H1 (cell line): ENCODE measurements around the gene LYSET. TPM values are rescaled to one million over a fixed set of nuclear protein-coding genes. Genes with fewer than 3 reads are reported as not detected.

Source experiments
- CTCF ChIA-PET: fragments of 300-600 bp; sonication (Branson Sonifier 250); formaldehyde crosslinking; loops from one replicate; lab custom pipeline; 2021; ENCODE audit not compliant: partially characterized antibody; lab: Charles Lee
- POLR2A ChIA-PET: fragments of 300-600 bp; sonication (Branson Sonifier 250); formaldehyde crosslinking; loops from one replicate; lab custom pipeline; 2021; ENCODE audit warnings: inconsistent platforms; ENCODE audit not compliant: partially characterized antibody; lab: Charles Lee
- DNase-seq, 2 experiments: peaks; one replicate each; pipeline versions ENCODE4 v3.0.0 to v3.0.0-alpha.2; 2010 to 2022; ENCODE audit warnings: low spot score in 2 of 2, low read depth in 1 of 2, mixed read lengths in 1 of 2
- FAIRE-seq: peaks from 2 replicates; lab custom pipeline; 2011; peaks lifted over from hg19 to GRCh38; lab: Jason Lieb, UNC
- H2AFZ ChIP-seq: 2 replicates; pipeline ENCODE4 v1.8.1; 2012; ENCODE audit warnings: low read length, inconsistent platforms
- H2AK5ac ChIP-seq: 2 replicates; pipeline ENCODE4 v1.6.1; 2013; ENCODE audit warnings: low read depth, low read length
- H2BK120ac ChIP-seq: replicated peaks from 2 replicates; pipeline ENCODE3; 2013; ENCODE audit warnings: low read depth, low read length, inconsistent platforms
- H2BK12ac ChIP-seq: 2 replicates; pipeline ENCODE4 v1.6.1; 2013; ENCODE audit warnings: low read depth, low read length
- H2BK15ac ChIP-seq: 2 replicates; pipeline ENCODE4 v1.6.1; 2013; ENCODE audit warnings: low read length
- H2BK20ac ChIP-seq: 2 replicates; pipeline ENCODE4 v1.6.1; 2013; ENCODE audit warnings: low read length
- H2BK5ac ChIP-seq: 2 replicates; pipeline ENCODE4 v1.6.1; 2013; ENCODE audit warnings: low read depth, low read length
- H3K14ac ChIP-seq: 2 replicates; pipeline ENCODE4 v1.6.1; 2013; ENCODE audit warnings: inconsistent platforms; ENCODE audit not compliant: insufficient read length
- H3K18ac ChIP-seq: 2 replicates; pipeline ENCODE4 v1.6.1; 2013; ENCODE audit warnings: low read length; ENCODE audit errors: extremely low read depth
- H3K23ac ChIP-seq: 2 replicates; pipeline ENCODE4 v1.6.1; 2013; ENCODE audit warnings: inconsistent platforms; ENCODE audit not compliant: insufficient read length
- H3K23me2 ChIP-seq: 2 replicates; pipeline ENCODE4 v1.6.1; 2013; ENCODE audit warnings: low read depth, low read length
- H3K27ac ChIP-seq: 2 replicates; pipeline ENCODE4 v1.6.1; 2011; ENCODE audit warnings: low read depth, low read length, inconsistent platforms
- H3K27me3 ChIP-seq, 4 experiments: replicated peaks in 1 of 4; 1 replicate in 1 of 4; 2 replicates in 3 of 4; pipeline versions ENCODE4 v1.6.1 to v1.8.1; 2011 to 2013; ENCODE audit warnings: low read length in 3 of 4, mild to moderate bottlenecking in 3 of 4, inconsistent platforms in 2 of 4, mixed read lengths in 2 of 4, moderate library complexity in 1 of 4; ENCODE audit not compliant: control insufficient read depth in 3 of 4, insufficient read depth in 3 of 4; ENCODE audit errors: extremely low read depth in 1 of 4
- H3K36me3 ChIP-seq, 4 experiments: 2 replicates each; pipeline versions ENCODE4 v1.6.1 to v1.8.1; 2011 to 2013; ENCODE audit warnings: mild to moderate bottlenecking in 4 of 4, low read length in 3 of 4, moderate library complexity in 2 of 4, control low read depth in 1 of 4, inconsistent platforms in 1 of 4; ENCODE audit not compliant: insufficient read depth in 4 of 4, control insufficient read depth in 2 of 4
- H3K4ac ChIP-seq: replicated peaks from 2 replicates; pipeline ENCODE3; 2013; ENCODE audit warnings: low read length, low read depth, mixed read lengths, inconsistent platforms; ENCODE audit not compliant: insufficient read length
- H3K4me1 ChIP-seq, 4 experiments: replicated peaks in 1 of 4; 1 replicate in 1 of 4; 2 replicates in 3 of 4; pipeline versions ENCODE4 v1.6.1 to v1.8.1; 2011 to 2013; ENCODE audit warnings: low read length in 3 of 4, inconsistent platforms in 2 of 4, mixed read lengths in 1 of 4; ENCODE audit not compliant: insufficient read depth in 4 of 4, control insufficient read depth in 3 of 4
- H3K4me2 ChIP-seq, 2 experiments: 2 replicates each; pipeline versions ENCODE4 v1.6.1 to v1.8.1; 2011 to 2013; ENCODE audit warnings: low read depth in 2 of 2, low read length in 2 of 2, control low read depth in 1 of 2, inconsistent platforms in 1 of 2, mild to moderate bottlenecking in 1 of 2; ENCODE audit not compliant: insufficient read depth in 1 of 2
- H3K4me3 ChIP-seq, 4 experiments: fragments of 200-600, 300-600 bp in 1 of 4; sonication (generic), shearing (Covaris generic), sonication (Bioruptor Twin) in 1 of 4; 2 replicates each; pipeline versions ENCODE4 v1.5.1 to v1.8.1; 2011 to 2016; ENCODE audit warnings: low read length in 4 of 4, low read depth in 3 of 4, control low read depth in 2 of 4, inconsistent platforms in 2 of 4, mild to moderate bottlenecking in 2 of 4, mixed read lengths in 1 of 4, moderate library complexity in 1 of 4; ENCODE audit not compliant: insufficient read depth in 2 of 4; ENCODE audit errors: extremely low read depth in 1 of 4
- H3K56ac ChIP-seq: replicated peaks from 2 replicates; pipeline ENCODE3; 2013; ENCODE audit warnings: low read depth, mild to moderate bottlenecking, mixed read lengths, low read length, inconsistent platforms; ENCODE audit not compliant: insufficient read length
- H3K79me1 ChIP-seq: 2 replicates; pipeline ENCODE4 v1.6.1; 2013; ENCODE audit warnings: low read depth, low read length, control low read depth
- H3K79me2 ChIP-seq, 2 experiments: 2 replicates each; pipeline versions ENCODE4 v1.6.1 to v1.8.1; 2012 to 2013; ENCODE audit warnings: low read length in 2 of 2, mild to moderate bottlenecking in 2 of 2, inconsistent platforms in 1 of 2; ENCODE audit not compliant: insufficient read depth in 2 of 2, control insufficient read depth in 1 of 2
- H3K9ac ChIP-seq, 4 experiments: replicated peaks in 1 of 4; 1 replicate in 1 of 4; 2 replicates in 3 of 4; pipeline versions ENCODE4 v1.6.1 to v1.8.1; 2011 to 2013; ENCODE audit warnings: low read depth in 3 of 4, low read length in 3 of 4, control low read depth in 2 of 4, mild to moderate bottlenecking in 2 of 4, moderate library complexity in 2 of 4, inconsistent platforms in 1 of 4; ENCODE audit errors: extremely low read depth in 1 of 4
- H3K9me3 ChIP-seq, 2 experiments: 2 replicates each; pipeline versions ENCODE4 v1.6.1 to v1.8.1; 2012 to 2013; ENCODE audit warnings: mild to moderate bottlenecking in 2 of 2, moderate library complexity in 2 of 2, control low read depth in 1 of 2, inconsistent platforms in 1 of 2, low read depth in 1 of 2, low read length in 1 of 2, mixed read lengths in 1 of 2; ENCODE audit not compliant: insufficient read depth in 2 of 2
- H4K20me1 ChIP-seq, 2 experiments: replicated peaks in 1 of 2; 2 replicates each; pipeline versions ENCODE3 to v1.8.1; 2011 to 2013; ENCODE audit warnings: inconsistent platforms in 2 of 2, low read length in 2 of 2, mild to moderate bottlenecking in 1 of 2; ENCODE audit not compliant: insufficient read depth in 2 of 2, control insufficient read depth in 1 of 2
- H4K5ac ChIP-seq: 2 replicates; pipeline ENCODE4 v1.6.1; 2013; ENCODE audit warnings: low read length, low read depth, mixed read lengths, inconsistent platforms; ENCODE audit not compliant: insufficient read length
- H4K8ac ChIP-seq: 2 replicates; pipeline ENCODE4 v1.8.0; 2013; ENCODE audit warnings: mild to moderate bottlenecking, moderate library complexity, low read length, inconsistent platforms; ENCODE audit not compliant: insufficient read depth; ENCODE audit errors: extremely low read depth
- H4K91ac ChIP-seq: replicated peaks from 2 replicates; pipeline ENCODE3; 2013; ENCODE audit warnings: low read length, mixed read lengths, inconsistent platforms; ENCODE audit not compliant: insufficient read length
- BCL11A ChIP-seq, 2 experiments: IDR thresholded peaks; one replicate each; pipeline ENCODE4 v1.6.1; 2011; ENCODE audit warnings: low read depth in 2 of 2, low read length in 2 of 2, mild to moderate bottlenecking in 2 of 2
- CEBPB ChIP-seq: IDR thresholded peaks from 2 replicates; pipeline ENCODE4 v1.6.1; 2012; ENCODE audit warnings: low read depth, low read length
- CHD1 ChIP-seq: IDR thresholded peaks from 2 replicates; pipeline ENCODE4 v1.6.1; 2012; ENCODE audit warnings: low read depth, low read length, improper control_type of control experiment
- CTBP2 ChIP-seq: IDR thresholded peaks from 2 replicates; pipeline ENCODE4 v1.7.0; 2011; ENCODE audit warnings: borderline replicate concordance, mild to moderate bottlenecking, moderate library complexity, mixed read lengths, low read length; ENCODE audit not compliant: insufficient read depth, insufficient read length
- GTF2F1 ChIP-seq: IDR thresholded peaks from 2 replicates; pipeline ENCODE4 v1.6.1; 2012; ENCODE audit warnings: low read depth, low read length, improper control_type of control experiment, borderline replicate concordance
- HDAC2 ChIP-seq, 2 experiments: fragments of 300-600 bp in 1 of 2; sonication (generic) in 1 of 2; IDR thresholded peaks; 2 replicates each; pipeline ENCODE4 v1.6.1; 2011 to 2012; ENCODE audit warnings: low read depth in 2 of 2, low read length in 2 of 2, mild to moderate bottlenecking in 2 of 2, moderate library complexity in 2 of 2, borderline replicate concordance in 1 of 2, inconsistent platforms in 1 of 2
- JUND ChIP-seq: IDR thresholded peaks from 2 replicates; pipeline ENCODE4 v1.6.1; 2011; ENCODE audit warnings: mild to moderate bottlenecking, improper control_type of control experiment, low read length
- KDM5A ChIP-seq: fragments of 200-600 bp; IDR thresholded peaks from 2 replicates; pipeline ENCODE4 v1.7.1; 2012; ENCODE audit warnings: mild to moderate bottlenecking, low read length, inconsistent platforms, mixed read lengths
- RBBP5 ChIP-seq: IDR thresholded peaks from 2 replicates; pipeline ENCODE4 v1.7.1; 2012; ENCODE audit warnings: low read depth, mild to moderate bottlenecking, inconsistent platforms, low read length, moderate library complexity, borderline replicate concordance
- RXRA ChIP-seq: IDR thresholded peaks from 2 replicates; pipeline ENCODE4 v1.6.1; 2011; ENCODE audit warnings: low read depth, mild to moderate bottlenecking, low read length, moderate library complexity; ENCODE audit not compliant: insufficient read depth
- TEAD4 ChIP-seq: IDR thresholded peaks from 2 replicates; pipeline ENCODE4 v1.6.1; 2012; ENCODE audit warnings: low read depth, low read length, inconsistent platforms, mixed read lengths
- WGBS, 2 experiments: shearing (Covaris generic) in 1 of 2; methylation state at CpG; one replicate each; pipeline versions ENCODE4 v1.1.6 to v1.1.7; 2013 to 2015; ENCODE audit warnings: low lambda C conversion rate in 2 of 2, mixed read lengths in 2 of 2, inconsistent platforms in 1 of 2, low coverage in 1 of 2, missing lambda C conversion rate in 1 of 2; ENCODE audit not compliant: insufficient replicate concordance in 2 of 2, insufficient coverage in 1 of 2, insufficient read length in 1 of 2; ENCODE audit errors: extremely low coverage in 1 of 2, missing lambda C conversion rate in 1 of 2; 5-methylcytosine and 5-hydroxymethylcytosine counted together
- polyA plus RNA-seq, 7 experiments: library from polyadenylated mRNA; depleted of rRNA in 3 of 7; stranded (reverse) in 5 of 7; unstranded in 2 of 7; fragments of >200 nt in 5 of 7; fragments of 200-250 nt in 2 of 7; gene quantifications; 1 replicate in 5 of 7; 2 replicates in 1 of 7; 4 replicates in 1 of 7; pipeline versions ENCODE4 v1.2.1 to v1.2.3, GENCODE V29; 2011 to 2013; ENCODE audit warnings: missing spikeins in 2 of 7, mixed read lengths in 2 of 7
- total RNA-seq: library from RNA; stranded (reverse); fragmentation: NEBNext Ultra II Directional; extraction: Animal tissue kit (Norgen Biotek cat#: 25700); gene quantifications from 2 replicates; pipeline ENCODE4 v1.2.1, GENCODE V29; 2021

LYSET gene
- total and polyA plus RNA-seq, 2 of the 8 experiments (the other 6 are each of a cell fraction or from before 2014, with no cell fraction given), result 26.2 to 26.9 TPM

- WGBS, 2 experiments, result 2% methylated on average over 39 of the region's 65 CpGs; no CpG with 5 or more reads in 1 of the 2 experiments
- Histone ChIP-seq H3K9ac (peak within 1 kb of the TSS; percentile 70 to 85 (median 76)), H3K23ac (no peak within 1 kb of the TSS), H3K4me3 (peak within 1 kb of the TSS; percentile 77 to 99 (median 93)), H2BK12ac (no peak within 1 kb of the TSS), H4K8ac (peak within 1 kb of the TSS; percentile 59), H4K20me1 (no peaks in the 10 kb centered on the region), H3K56ac (peak within 1 kb of the TSS; percentile 78), H2BK5ac (peak within 1 kb of the TSS; percentile 71; the same call in 1 of the 2 replicates), H3K79me2 (peaks cover 0 to 16% of the 10 kb centered on the region in 2 experiments; a peak in 3 of 4 replicates), H3K27ac (peak within 1 kb of the TSS; percentile 65), H2BK15ac (no peak within 1 kb of the TSS; the same call in 1 of the 2 replicates), H3K9me3 (no peaks in the 10 kb centered on the region), H2BK120ac (no peak within 1 kb of the TSS), H2BK20ac (no peak within 1 kb of the TSS), H3K27me3 (no peaks in the 10 kb centered on the region), H3K18ac (peak within 1 kb of the TSS; percentile 88; the same call in 1 of the 2 replicates), H3K36me3 (peaks cover 0 to 9% (median 0%) of the 10 kb centered on the region in 4 experiments; a peak in 3 of 8 replicates), H3K4ac (no peak within 1 kb of the TSS), H4K5ac (peak within 1 kb of the TSS; percentile 59), H2AFZ (peak within 1 kb of the TSS; percentile 86; the same call in 1 of the 2 replicates), H2AK5ac (no peak within 1 kb of the TSS), H3K79me1 (no peaks in the 10 kb centered on the region; the same call in 1 of the 2 replicates), H3K23me2 (peaks cover 7% of the 10 kb centered on the region), H3K4me1 (peaks cover 0 to 6% (median 4%) of the 10 kb centered on the region in 4 experiments; a peak in 3 of 7 replicates), H3K14ac (no peak within 1 kb of the TSS), H3K4me2 (peak within 1 kb of the TSS; percentile 88 to 98), H4K91ac (peak within 1 kb of the TSS; percentile 19)
- ChIA-PET POLR2A (interaction anchor here (1.4 to 3.5 kb wide), 2 partner anchors 9 to 23 kb away, joined by 3 to 25 read pairs; partner anchors contain the start of genes LYSET and MOAP1), CTCF (interaction anchor here (0.6 to 3.0 kb wide), 29 partner anchors 11 to 509 kb away, joined by 3 to 27 read pairs (median 4); partner anchors contain the start of genes LYSET and MOAP1)
- peak; percentile 91 to 95 for DNase-seq
- FAIRE-seq, result no peak
- TF ChIP-seq CTBP2, result no peak
- peak in 1 of 2 experiments; percentile 31; a peak in 1 of 4 replicates for TF ChIP-seq HDAC2 (IDR thresholded peaks at IDR 0.05; ENCODE audit: borderline replicate concordance in 1 of 2, low read depth in 2 of 2, low read length in 2 of 2)
- TF ChIP-seq TEAD4, result no peak
- TF ChIP-seq GTF2F1, result no peak
- no peak for TF ChIP-seq CEBPB
- TF ChIP-seq CHD1, result no peak
- no peak for TF ChIP-seq JUND
- TF ChIP-seq KDM5A, result no peak
- peak; percentile 62 for TF ChIP-seq RBBP5
- no peak for TF ChIP-seq RXRA
- TF ChIP-seq BCL11A (IDR thresholded peaks at IDR 0.05; ENCODE audit: low read depth in 2 of 2, low read length in 2 of 2), result no peak
Observed at GRCh38 chr14:93206793-93207467, 21.8 kb downstream of the LYSET start, which contains the start of the genes GON7 and UBR7. GON7 (minus strand) TSS chr14:93207065; CDS start chr14:93207037, 28 bp downstream. UBR7 (plus strand) TSS chr14:93207256; CDS start chr14:93207292, 36 bp downstream.
